Hematopoietic multipotent progenitor cell treated with erythropoietin and hydrocortisone succinate and interleukin-3 and kit ligand, for 8 days (in vitro differentiated cells): ENCODE measurements around the gene TDRD7.
A peak's percentile ranks its signal among the peaks of the same experiment; 100 is the strongest.
"Not testable (repeated sequence)": the region's sequence is repeated elsewhere in the genome, so short reads cannot be mapped to it uniquely, and the experiment has no call there.

Source experiments
- DNase-seq: peaks from one replicate; pipeline ENCODE4 v3.0.0-alpha.2; 2015

TDRD7 gene

GRCh38 chr9:97430316-97431043 lies 18.6 kb downstream of the TDRD7 start:
- DNase-seq, result no peak

- no peak for DNase-seq
Measured at GRCh38 chr9:97431044-97431441, 19.1 kb downstream of the TDRD7 start.

GRCh38 chr9:97431549-97432143 lies 19.8 kb downstream of the TDRD7 start:
- DNase-seq, result no peak

- DNase-seq, result no peak
Measured at GRCh38 chr9:97437051-97437600, 25.2 kb downstream of the TDRD7 start.

- DNase-seq, result no peak
Measured at GRCh38 chr9:97438257-97438656, 26.4 kb downstream of the TDRD7 start.

- no peak for DNase-seq
Measured at GRCh38 chr9:97438666-97439065, 26.8 kb downstream of the TDRD7 start.

GRCh38 chr9:97440160-97440559 lies 28.3 kb downstream of the TDRD7 start:
- no peak for DNase-seq

GRCh38 chr9:97441729-97442128 lies 29.8 kb downstream of the TDRD7 start:
- no peak for DNase-seq

- no peak for DNase-seq
Measured at GRCh38 chr9:97445119-97445701, 33.3 kb downstream of the TDRD7 start.

- no peak for DNase-seq
Measured at GRCh38 chr9:97447001-97447400, 35.1 kb downstream of the TDRD7 start.

GRCh38 chr9:97453573-97453972 lies 41.7 kb downstream of the TDRD7 start:
- DNase-seq, result not testable (repeated sequence)

- DNase-seq, result not testable (repeated sequence)
Measured at GRCh38 chr9:97456841-97457240, 44.9 kb downstream of the TDRD7 start.

GRCh38 chr9:97459326-97459725 lies 47.4 kb downstream of the TDRD7 start:
- DNase-seq, result no peak

- no peak for DNase-seq
Measured at GRCh38 chr9:97462159-97462558, 50.3 kb downstream of the TDRD7 start.

- no peak for DNase-seq
Measured at GRCh38 chr9:97462914-97463313, 51.0 kb downstream of the TDRD7 start.

- peak; percentile 83 for DNase-seq
Measured at GRCh38 chr9:97468658-97469448, 57.0 kb downstream of the TDRD7 start.

- peak; percentile 33 for DNase-seq
Measured at GRCh38 chr9:97470076-97470475, 58.2 kb downstream of the TDRD7 start.

GRCh38 chr9:97473717-97474116 lies 61.8 kb downstream of the TDRD7 start:
- no peak for DNase-seq

- no peak for DNase-seq
Measured at GRCh38 chr9:97474372-97474925, 62.6 kb downstream of the TDRD7 start.

GRCh38 chr9:97475059-97475458 lies 63.2 kb downstream of the TDRD7 start:
- no peak for DNase-seq

- no peak for DNase-seq
Measured at GRCh38 chr9:97478301-97478981, 66.5 kb downstream of the TDRD7 start.

- DNase-seq, result no peak
Measured at GRCh38 chr9:97479496-97480159, 67.7 kb downstream of the TDRD7 start.
